Hepatocyte (in vitro differentiated cells): ENCODE measurements around the gene ATP2C2.

ENCODE experiments used
- CTCF ChIP-seq: fragments of 200-600 bp; sonication (generic); IDR thresholded peaks from 2 replicates; pipeline ENCODE4 v1.5.1; 2016; ENCODE audit warnings: antibody characterized with exemption, mild to moderate bottlenecking; ENCODE audit not compliant: poor library complexity
- EZH2 ChIP-seq: fragments of 200-600 bp; sonication (generic); IDR thresholded peaks from 2 replicates; pipeline ENCODE4 v1.6.1; 2016; ENCODE audit warnings: antibody characterized with exemption, mild to moderate bottlenecking, borderline replicate concordance

- no peak for TF ChIP-seq CTCF
- TF ChIP-seq EZH2 = no peak
These were observed 59.2 kb downstream of the ATP2C2 start for GRCh38 chr16:84427553-84427952.
